Measurements from ENCODE around the gene YWHAB.

The YWHAB gene

GRCh38 chr20:44914924-44915323 is 29.4 kb downstream of the YWHAB start:
- DNase-seq (ENCODE audit: low read depth) = no peak
- no peak for TF ChIP-seq CTCF (conservative IDR thresholded peaks at IDR 0.05; ENCODE audit: low read length)
- no peak overlapping the region for H3K4me3 ChIP-seq (ENCODE audit: low read length)

- H3K4me3 ChIP-seq (ENCODE audit: low read length) = no peak overlapping the region
- DNase-seq (ENCODE audit: low read depth) = no peak
- no peak for TF ChIP-seq CTCF (conservative IDR thresholded peaks at IDR 0.05; ENCODE audit: low read length)
Measured at GRCh38 chr20:44916586-44916985, 31.1 kb downstream of the YWHAB start.

- no peak for DNase-seq (ENCODE audit: low read depth)
- TF ChIP-seq CTCF (conservative IDR thresholded peaks at IDR 0.05; ENCODE audit: low read length) = no peak
Measured at GRCh38 chr20:44917399-44917798, 31.9 kb downstream of the YWHAB start.

GRCh38 chr20:44918342-44918741 is 32.8 kb downstream of the YWHAB start:
- no peak for TF ChIP-seq CTCF (conservative IDR thresholded peaks at IDR 0.05; ENCODE audit: low read length)
- no peak for DNase-seq (ENCODE audit: low read depth)
- H3K4me3 ChIP-seq (ENCODE audit: low read length) = no peak overlapping the region

More at GRCh38 chr20:44917399-44917798, 31.9 kb downstream of the YWHAB start:
- H3K4me3 ChIP-seq (ENCODE audit: low read length) = no peak overlapping the region

- DNase-seq (ENCODE audit: low read depth) = no peak
- H3K4me3 ChIP-seq (ENCODE audit: low read length) = no peak overlapping the region
- TF ChIP-seq CTCF (conservative IDR thresholded peaks at IDR 0.05; ENCODE audit: low read length) = no peak
Measured at GRCh38 chr20:44918761-44919160, 33.3 kb downstream of the YWHAB start.

- DNase-seq (ENCODE audit: low read depth) = no peak
- no peak overlapping the region for H3K4me3 ChIP-seq (ENCODE audit: low read length)
- no peak for TF ChIP-seq CTCF (conservative IDR thresholded peaks at IDR 0.05; ENCODE audit: low read length)
Measured at GRCh38 chr20:44921447-44921846, 35.9 kb downstream of the YWHAB start.

- no peak for TF ChIP-seq CTCF (conservative IDR thresholded peaks at IDR 0.05; ENCODE audit: low read length)
- no peak overlapping the region for H3K4me3 ChIP-seq (ENCODE audit: low read length)
- no peak for DNase-seq (ENCODE audit: low read depth)
Measured at GRCh38 chr20:44924541-44924940, 39.0 kb downstream of the YWHAB start.
